D721Med (cell line): ENCODE data around the gene ATP2C1.

Experiments used
- DNase-seq: peaks from one replicate; pipeline ENCODE4 v3.0.0; 2011; ENCODE audit warnings: low spot score; ENCODE audit not compliant: insufficient read length
- FAIRE-seq: peaks from 2 replicates; lab custom pipeline; 2011; peaks lifted over from hg19 to GRCh38; lab: Jason Lieb, UNC
- TF ChIP-seq, protein P1 (sequence below): IDR thresholded peaks from 2 replicates; pipeline ENCODE4 v1.5.1; 2012; ENCODE audit warnings: mild to moderate bottlenecking, control low read depth; ENCODE audit not compliant: insufficient read depth; ENCODE audit errors: missing control alignments

Gene ATP2C1

GRCh38 chr3:130975251-130975650 is 81.4 kb downstream of the ATP2C1 start:
- TF ChIP-seq, protein P1, sequence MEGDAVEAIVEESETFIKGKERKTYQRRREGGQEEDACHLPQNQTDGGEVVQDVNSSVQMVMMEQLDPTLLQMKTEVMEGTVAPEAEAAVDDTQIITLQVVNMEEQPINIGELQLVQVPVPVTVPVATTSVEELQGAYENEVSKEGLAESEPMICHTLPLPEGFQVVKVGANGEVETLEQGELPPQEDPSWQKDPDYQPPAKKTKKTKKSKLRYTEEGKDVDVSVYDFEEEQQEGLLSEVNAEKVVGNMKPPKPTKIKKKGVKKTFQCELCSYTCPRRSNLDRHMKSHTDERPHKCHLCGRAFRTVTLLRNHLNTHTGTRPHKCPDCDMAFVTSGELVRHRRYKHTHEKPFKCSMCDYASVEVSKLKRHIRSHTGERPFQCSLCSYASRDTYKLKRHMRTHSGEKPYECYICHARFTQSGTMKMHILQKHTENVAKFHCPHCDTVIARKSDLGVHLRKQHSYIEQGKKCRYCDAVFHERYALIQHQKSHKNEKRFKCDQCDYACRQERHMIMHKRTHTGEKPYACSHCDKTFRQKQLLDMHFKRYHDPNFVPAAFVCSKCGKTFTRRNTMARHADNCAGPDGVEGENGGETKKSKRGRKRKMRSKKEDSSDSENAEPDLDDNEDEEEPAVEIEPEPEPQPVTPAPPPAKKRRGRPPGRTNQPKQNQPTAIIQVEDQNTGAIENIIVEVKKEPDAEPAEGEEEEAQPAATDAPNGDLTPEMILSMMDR = no peak
- FAIRE-seq (no peak), DNase-seq (no peak)

GRCh38 chr3:130976706-130977105 is 82.8 kb downstream of the ATP2C1 start:
- FAIRE-seq (no peak), DNase-seq (no peak)
- TF ChIP-seq, protein P1 = no peak

DNA sequence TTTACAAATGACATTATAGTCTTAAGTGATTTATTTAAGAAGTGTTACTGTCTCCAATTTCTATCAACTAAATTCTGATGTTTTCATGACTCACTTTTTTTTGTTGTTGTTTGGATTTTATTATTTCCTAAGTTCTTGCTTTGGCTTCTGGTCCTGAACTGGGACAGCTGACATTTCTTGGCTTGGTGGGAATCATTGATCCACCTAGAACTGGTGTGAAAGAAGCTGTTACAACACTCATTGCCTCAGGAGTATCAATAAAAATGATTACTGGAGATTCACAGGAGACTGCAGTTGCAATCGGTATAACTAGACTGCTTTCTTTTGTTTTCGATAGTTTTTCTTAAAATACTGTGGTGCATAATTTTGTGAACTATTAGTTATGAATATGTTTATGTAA is 85.2 kb downstream of the ATP2C1 start:
- DNase-seq (no peak), FAIRE-seq (no peak)
- TF ChIP-seq, protein P1 = no peak

- DNase-seq (no peak), FAIRE-seq (no peak)
- TF ChIP-seq, protein P1 = no peak
These were observed 87.6 kb downstream of the ATP2C1 start for GRCh38 chr3:130981469-130981868.

- FAIRE-seq (no peak), DNase-seq (no peak)
- TF ChIP-seq, protein P1 = no peak
These were observed 96.4 kb downstream of the ATP2C1 start for GRCh38 chr3:130990282-130990681.

- FAIRE-seq (no peak), DNase-seq (no peak)
- TF ChIP-seq, protein P1 = no peak
These were observed 97.2 kb downstream of the ATP2C1 start for GRCh38 chr3:130991126-130991525.

GRCh38 chr3:130992344-130992743 is 98.5 kb downstream of the ATP2C1 start:
- no peak for DNase-seq
- FAIRE-seq = no peak
- TF ChIP-seq, protein P1 = no peak
